GM12865 (cell line): ENCODE data around the gene SSBP1.

Experiments used
- DNase-seq: peaks from one replicate; pipeline ENCODE4 v3.0.0; 2010; ENCODE audit warnings: low read depth
- H3K4me3 ChIP-seq: 2 replicates; pipeline ENCODE4 v1.5.1; 2011; ENCODE audit warnings: mild to moderate bottlenecking, low read depth, low read length, control low read depth
- TF ChIP-seq, protein P1 (sequence below): IDR thresholded peaks from 2 replicates; pipeline ENCODE4 v1.5.1; 2011; ENCODE audit warnings: low read length, control low read depth, low read depth, inconsistent platforms; ENCODE audit not compliant: insufficient read depth; ENCODE audit errors: missing control alignments

SSBP1 gene

DNA sequence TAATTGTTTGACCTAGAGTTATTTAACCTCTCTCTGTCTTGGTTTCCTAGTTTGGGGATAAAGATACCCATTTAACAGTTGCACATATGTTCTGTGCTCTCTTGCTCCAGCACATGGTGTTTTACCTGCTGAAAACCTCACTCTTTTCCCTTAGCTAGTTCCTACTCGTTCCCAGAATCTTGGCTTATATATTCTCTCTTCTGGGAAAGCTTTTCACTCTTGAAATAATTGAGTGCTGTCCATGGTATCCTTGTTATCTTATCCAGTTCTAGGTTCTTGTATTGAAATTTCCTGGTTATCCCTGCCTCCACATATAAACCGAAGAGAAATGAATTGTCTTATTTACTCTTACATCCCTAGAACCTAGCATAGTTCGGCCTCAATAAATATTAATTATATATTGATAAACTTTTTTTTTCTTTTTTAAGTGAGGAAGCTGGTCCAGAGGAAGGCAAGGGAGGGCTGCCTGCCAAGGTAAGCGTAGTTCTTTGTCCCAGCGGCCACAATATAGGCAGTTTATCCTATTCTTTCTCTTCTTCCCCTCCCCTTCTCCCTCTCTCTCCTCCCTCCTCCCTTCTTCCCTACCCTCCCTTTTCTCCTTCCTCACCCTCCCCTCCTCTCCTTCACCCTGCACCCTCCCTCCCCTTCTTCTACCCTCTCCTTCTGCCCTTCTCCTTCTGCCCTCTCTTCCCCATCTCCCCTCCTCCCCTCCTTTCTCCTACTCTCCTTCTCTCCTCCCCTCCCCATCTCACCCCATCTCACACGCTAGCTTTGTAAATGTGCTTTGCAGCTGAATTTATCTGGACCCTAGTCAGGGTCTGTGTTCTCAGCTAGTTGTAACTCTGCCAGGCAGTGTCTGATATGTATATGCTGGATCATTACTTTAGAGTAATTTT lies 22.1 kb upstream of the SSBP1 start:
- TF ChIP-seq, protein P1, sequence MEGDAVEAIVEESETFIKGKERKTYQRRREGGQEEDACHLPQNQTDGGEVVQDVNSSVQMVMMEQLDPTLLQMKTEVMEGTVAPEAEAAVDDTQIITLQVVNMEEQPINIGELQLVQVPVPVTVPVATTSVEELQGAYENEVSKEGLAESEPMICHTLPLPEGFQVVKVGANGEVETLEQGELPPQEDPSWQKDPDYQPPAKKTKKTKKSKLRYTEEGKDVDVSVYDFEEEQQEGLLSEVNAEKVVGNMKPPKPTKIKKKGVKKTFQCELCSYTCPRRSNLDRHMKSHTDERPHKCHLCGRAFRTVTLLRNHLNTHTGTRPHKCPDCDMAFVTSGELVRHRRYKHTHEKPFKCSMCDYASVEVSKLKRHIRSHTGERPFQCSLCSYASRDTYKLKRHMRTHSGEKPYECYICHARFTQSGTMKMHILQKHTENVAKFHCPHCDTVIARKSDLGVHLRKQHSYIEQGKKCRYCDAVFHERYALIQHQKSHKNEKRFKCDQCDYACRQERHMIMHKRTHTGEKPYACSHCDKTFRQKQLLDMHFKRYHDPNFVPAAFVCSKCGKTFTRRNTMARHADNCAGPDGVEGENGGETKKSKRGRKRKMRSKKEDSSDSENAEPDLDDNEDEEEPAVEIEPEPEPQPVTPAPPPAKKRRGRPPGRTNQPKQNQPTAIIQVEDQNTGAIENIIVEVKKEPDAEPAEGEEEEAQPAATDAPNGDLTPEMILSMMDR: no peak
- DNase-seq: no peak
- H3K4me3 ChIP-seq: no peak overlapping the region

DNA sequence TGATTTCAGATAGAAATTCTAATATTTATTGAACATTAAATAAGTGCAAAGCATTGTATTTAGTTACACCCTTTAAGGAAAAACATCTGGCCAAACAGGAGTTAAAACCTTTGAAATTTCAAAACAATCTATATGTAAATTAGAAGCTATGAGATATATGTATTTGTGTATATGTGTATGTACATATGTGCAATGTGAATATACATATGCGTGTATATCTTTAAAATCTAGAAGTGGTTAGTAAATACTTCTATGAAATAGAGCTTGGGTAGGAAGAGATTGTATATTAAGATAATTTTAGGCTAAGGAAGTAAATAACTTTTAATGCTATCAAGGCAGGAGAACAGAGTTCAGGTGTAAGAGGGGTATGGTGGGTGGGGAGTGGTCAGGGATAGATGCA lies 20.7 kb upstream of the SSBP1 start:
- no peak for DNase-seq
- H3K4me3 ChIP-seq: no peak overlapping the region
- TF ChIP-seq, protein P1: no peak

DNA sequence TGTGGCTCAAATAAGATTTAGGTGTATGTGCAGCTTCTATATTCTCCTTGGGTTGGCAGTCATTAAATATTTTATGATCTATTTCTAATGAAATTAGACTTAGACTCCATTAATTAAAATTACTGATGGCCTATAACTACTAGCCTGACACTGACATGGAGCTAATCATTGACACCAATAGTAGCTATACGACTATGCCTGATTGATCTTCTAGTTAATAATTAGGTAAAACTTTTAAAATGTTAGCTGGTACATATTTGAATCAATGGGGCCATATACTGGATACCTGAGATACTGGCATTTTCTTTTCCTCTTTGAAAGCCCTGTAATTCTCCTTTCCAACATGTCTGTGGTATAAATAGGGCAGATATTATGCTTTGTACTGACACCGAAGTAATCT lies 15.6 kb upstream of the SSBP1 start:
- no peak for DNase-seq
- TF ChIP-seq, protein P1: no peak
- no peak overlapping the region for H3K4me3 ChIP-seq

DNA sequence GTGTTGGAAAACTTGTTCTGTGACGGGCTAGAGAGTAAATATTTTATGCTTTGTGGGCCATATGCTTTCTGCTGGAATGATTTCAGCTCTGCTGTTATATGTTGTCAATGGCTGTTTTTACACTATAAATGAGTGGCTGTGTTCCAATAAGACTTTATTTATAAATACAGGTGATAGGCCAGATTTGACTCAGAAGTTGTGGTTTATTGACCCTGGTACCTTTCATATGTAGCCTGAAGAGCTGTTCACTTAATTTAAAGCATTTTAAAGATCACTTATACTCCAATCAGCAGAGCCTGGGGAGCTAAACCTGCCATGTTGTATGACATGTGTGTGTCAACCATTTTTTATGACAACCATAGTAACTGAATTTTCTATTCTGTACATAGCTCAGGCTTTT lies 9.1 kb upstream of the SSBP1 start:
- H3K4me3 ChIP-seq: no peak overlapping the region
- TF ChIP-seq, protein P1: no peak
- DNase-seq: no peak

DNA sequence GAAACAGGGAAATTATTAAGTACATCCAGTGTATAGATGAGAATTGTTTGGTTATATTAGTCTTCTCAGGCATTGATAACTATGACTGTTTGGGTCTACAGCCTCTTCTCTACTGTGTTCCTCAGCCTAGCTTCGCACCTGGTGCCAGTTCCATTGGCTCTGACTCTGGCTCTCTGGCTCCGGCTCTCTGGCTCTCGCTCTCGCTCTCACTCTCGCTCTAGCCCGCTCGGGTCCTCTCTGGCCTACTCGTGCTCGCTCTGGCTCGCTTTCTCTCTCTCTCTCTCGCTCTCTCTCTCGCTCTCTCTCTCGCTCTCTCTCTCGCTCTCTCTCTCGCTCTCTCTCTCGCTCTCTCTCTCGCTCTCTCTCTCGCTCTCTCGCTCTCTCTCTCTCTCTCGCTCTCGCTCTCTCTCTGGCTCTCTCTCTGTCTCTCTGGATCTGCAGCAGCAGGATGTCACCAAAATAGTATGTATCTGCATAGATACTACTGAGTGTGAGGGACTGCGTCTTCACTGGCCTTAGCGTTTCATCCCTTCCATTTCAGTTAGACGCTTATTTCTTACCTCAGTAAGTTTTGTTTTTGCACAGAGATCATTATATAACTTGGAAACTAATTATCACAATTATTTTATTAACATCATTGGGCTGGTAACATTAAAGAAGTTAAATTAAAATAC lies 6.5 kb upstream of the SSBP1 start:
- TF ChIP-seq, protein P1: no peak
- DNase-seq: no peak
- no peak overlapping the region for H3K4me3 ChIP-seq

DNA sequence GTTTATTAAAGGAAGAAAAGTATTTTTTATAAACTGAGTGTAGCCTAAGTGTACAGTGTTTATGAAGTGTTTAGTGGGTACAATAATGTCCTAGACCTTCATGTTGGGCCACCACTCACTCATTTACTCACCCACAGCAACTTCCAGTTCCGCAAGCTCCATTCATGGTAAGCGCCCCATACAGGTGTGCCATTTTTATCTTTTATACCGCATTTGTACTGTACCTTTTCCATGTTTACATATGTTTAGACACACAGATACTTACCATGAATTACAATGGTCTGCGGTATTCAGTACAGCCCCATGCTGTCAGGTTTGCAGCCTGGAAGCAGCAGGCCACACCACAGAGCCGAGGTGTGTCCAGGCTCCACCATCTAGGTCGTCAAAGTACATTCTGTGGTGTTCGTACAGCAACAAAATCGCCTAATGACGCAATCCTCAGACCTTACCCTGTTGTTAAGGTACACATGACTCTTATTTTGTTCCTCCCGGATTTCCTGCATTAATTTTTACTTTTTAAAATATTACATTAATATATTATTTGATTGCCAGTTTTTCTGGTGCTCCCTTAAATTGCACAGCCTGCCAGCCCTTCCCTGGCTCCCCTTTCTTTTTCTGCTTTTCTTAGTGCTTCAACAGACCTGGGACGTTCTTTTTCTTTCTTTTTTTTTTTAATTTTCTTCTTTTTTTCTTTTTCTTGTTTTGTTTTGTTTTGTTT lies 881 bp upstream of the SSBP1 start:
- H3K4me3 ChIP-seq: peak overlapping the region; percentile 78
- DNase-seq: peak; percentile 21
- TF ChIP-seq, protein P1: no peak
